Fibroblast of skin of left quadriceps (primary cell): Measurements from ENCODE around the gene PLPPR3.

Experiments used
- DNase-seq, 2 experiments: peaks; one replicate each; pipeline ENCODE4 v3.0.0-alpha.2; 2013; ENCODE audit warnings: low read depth in 2 of 2

PLPPR3 gene

GRCh38 chr19:810077-810855, 11.5 kb downstream of the PLPPR3 start:
- DNase-seq, result no peak

GRCh38 chr19:808423-808775, 13.4 kb downstream of the PLPPR3 start:
- DNase-seq, result no peak

GRCh38 chr19:807627-808422, 13.9 kb downstream of the PLPPR3 start:
- DNase-seq, result no peak

- no peak for DNase-seq
These were observed 14.8 kb downstream of the PLPPR3 start for GRCh38 chr19:806815-807421.

DNA sequence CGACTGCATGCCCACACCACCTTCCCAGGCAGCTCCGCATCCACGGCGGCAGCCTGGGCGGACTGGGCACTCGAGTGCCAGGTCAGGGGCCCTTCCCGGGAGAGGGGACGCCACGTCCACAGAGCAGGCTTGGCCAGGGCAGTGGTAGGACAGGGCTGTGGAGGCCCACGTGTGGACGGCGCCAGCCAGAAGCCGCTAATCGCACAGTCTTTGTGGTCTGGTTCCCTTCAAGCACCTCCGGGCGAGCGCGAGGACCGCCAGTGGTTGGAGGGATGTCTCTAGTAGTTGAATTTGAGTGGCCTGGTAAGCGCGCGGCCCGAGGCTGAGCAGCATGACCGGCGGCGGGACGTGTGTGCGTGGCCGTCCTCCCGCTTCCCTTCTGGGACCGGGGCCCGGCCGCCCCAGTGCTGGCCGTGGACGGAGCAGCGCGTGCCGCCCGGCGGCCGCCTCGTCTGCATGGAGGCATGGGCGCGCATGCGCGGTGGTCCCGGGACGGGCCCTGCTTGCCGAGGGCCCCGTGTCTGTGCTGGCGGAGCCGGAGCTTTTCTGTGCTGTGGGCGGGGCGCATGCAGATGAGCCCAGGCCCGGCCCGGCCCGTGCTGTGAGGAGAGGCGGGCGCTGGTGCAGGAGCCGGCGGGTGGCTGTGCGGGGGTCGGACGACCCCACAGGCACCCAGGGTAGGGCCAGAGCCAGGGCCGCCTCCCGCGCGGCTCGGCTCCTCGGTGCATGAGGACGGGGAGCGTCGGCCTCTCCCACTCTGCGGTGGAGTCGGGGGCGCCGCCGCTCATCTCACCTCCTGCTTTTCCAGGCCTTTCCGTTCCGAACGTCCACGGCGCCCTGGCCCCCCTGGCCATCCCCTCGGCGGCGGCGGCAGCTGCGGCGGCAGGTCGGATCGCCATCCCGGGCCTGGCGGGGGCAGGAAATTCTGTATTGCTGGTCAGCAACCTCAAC, 15.9 kb downstream of the PLPPR3 start:
- no peak for DNase-seq

- no peak for DNase-seq
These were observed 16.6 kb downstream of the PLPPR3 start for GRCh38 chr19:805166-805551.

DNA sequence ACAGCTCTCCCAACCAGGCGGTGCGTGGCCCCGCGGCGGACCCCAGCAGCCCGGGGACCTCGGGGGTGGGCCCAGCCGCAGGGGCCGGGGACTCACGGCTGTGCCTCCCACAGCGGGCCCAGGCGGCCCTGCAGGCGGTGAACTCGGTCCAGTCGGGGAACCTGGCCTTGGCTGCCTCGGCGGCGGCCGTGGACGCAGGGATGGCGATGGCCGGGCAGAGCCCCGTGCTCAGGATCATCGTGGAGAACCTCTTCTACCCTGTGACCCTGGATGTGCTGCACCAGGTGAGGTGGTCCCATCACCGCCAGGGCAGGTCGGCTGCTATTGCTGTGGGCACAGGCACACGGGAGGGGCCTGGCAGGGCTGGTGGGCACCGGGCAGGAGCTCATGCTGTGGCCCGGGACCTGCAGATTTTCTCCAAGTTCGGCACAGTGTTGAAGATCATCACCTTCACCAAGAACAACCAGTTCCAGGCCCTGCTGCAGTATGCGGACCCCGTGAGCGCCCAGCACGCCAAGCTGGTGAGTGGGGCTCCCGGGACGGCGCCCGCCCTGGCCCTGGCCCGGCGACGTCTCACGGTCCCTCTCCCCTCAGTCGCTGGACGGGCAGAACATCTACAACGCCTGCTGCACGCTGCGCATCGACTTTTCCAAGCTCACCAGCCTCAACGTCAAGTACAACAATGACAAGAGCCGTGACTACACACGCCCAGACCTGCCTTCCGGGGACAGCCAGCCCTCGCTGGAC, 17.2 kb downstream of the PLPPR3 start:
- no peak for DNase-seq

- no peak for DNase-seq
These were observed 17.9 kb downstream of the PLPPR3 start for GRCh38 chr19:803686-804418.

- DNase-seq, result no peak
These were observed 18.6 kb downstream of the PLPPR3 start for GRCh38 chr19:803099-803561.

DNA sequence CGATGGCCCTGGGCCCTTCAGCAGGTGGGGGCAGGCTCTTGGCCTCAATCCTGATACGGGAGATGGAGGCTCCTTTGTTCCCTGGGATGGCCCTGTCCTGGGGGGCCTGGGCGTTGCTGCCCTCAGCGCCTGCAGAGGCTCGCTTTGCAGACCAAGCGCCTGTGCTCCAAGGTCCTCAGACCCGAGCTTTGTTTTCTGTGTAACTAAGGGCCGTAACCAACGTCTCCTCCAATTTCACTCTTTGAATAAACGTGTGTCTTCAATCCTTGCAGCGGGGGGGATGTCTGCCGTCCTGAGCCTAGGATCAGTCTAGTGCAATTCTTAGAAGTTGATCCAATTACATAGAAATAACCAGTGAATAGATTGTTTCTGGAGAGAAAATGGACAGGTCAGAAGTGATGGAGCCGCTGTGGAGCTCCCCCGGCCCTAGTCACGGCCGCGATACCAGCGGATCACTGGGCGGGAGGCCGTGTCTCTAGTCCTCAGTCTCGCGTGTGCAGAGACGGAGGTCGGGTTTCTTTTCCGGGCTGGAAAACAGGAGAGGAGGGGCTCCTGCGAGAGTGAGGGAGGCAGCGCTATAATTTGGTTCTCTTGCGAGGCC, 19.2 kb downstream of the PLPPR3 start:
- DNase-seq, result no peak

DNA sequence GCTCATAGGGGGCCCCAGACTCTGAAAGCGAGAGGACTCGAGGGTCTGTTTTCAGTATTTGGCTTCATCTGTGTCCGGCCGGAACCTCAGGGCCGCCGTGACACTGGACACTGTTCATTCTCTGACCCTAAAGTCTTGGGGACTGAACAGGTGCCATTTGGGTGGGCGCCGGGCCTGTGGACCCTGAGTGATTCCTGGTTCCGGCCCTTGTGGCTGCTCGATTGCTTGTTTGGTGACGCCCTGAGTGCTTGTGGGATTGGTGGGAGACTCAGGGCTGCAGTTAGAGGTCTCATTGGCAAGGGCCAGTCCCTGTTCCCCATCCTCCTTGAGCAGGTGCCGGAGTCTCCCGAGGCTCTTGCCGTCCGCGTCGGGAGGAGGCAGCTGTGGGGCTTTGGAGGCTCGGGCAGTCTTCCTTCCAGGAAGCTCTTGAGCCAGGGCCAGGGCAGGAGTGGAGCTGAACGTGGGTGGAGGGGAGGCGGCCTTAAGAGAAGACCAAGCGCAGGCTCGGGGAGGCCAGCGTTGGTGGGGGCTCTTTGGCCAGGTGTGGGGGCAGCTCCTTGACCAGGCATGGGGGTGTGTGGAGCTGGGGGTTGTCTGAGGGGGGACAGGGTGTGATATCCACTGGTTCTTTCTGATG, 19.8 kb downstream of the PLPPR3 start:
- no peak for DNase-seq

- no peak for DNase-seq
These were observed 20.5 kb downstream of the PLPPR3 start for GRCh38 chr19:801030-801860.

DNA sequence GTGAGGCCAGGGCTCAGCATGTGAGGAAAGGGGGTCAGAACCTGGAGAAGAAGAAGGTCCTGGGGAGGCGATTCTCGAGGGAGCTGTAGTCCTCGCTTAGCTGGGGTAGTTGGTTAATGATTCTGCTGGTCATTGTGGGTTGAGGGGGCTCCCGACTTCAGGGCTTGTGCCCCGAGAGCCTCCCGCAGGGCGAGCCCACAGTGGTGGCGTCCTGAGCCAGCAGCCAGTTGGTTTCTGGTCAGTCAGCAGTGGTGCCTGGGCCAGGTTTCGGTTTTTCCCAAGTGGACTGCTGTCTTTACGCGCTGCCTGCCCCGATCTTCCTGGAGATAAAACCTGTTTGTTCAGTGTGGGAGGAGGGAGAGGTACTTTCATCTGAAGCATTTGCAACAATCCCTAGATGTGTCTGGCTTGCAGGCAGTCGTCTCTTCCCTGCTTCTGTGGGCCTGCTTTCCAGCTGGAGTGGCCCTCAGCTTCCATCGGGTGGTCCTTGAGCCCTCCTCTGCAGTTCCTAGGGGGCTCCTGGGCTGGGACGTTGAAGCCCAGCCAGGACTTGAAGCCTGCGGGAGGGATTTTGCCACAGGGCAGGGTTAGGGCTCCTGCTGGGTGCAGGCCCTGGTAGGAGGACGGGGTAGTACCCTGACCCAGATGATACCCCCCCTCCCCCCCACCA, 21.3 kb downstream of the PLPPR3 start:
- no peak for DNase-seq

DNA sequence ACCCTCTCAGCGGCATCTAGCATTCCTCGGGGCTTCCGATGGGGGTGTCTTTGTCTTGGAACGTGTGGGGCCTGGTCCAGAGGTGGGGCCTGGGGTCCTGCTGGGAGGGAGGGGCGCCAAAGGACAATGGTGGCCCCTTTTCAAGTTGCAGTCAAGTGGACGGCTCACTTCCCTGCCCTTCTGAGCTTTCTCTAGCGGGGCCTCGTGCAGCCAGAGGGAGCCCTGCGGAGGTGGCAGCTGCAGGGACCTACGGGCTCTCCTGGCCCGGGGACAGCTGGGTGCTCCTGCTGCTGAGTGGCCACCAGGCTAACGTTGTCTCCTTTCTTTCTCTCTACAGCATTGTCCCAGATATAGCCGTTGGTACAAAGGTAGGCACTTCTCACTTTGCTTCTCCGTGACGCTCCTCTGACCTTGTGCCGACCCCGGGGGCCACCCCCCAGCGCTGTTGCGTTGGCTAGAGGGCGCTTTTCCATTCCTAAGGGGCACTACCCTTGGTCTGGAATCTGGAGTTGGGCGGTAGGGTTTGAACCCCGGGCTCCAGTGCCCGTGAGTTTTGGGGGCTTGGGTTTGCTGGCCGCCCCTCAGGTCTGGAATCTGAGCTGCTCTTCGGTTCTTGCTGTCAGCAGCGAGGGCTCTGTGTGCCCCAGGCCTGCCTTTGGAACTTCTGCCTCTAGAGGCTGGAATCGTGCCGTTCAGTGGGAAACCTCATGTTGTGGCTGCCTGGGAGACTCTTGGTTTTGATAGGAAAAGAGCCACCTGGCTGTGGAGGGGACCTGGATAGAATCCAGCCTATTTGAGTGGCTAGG, 22.5 kb downstream of the PLPPR3 start:
- DNase-seq, result no peak

- DNase-seq, result no peak
These were observed 23.2 kb downstream of the PLPPR3 start for GRCh38 chr19:798415-799075.
